ENCODE measurements around the gene MYO1E. TPM values are rescaled to one million over a fixed set of nuclear protein-coding genes. Genes with fewer than 3 reads are reported as not detected.
A peak's percentile ranks its signal among the peaks of the same experiment; 100 is the strongest.

MYO1E gene
- total RNA-seq, 2 experiments from 2014 or later, result 51.0 to 61.0 TPM

DNA sequence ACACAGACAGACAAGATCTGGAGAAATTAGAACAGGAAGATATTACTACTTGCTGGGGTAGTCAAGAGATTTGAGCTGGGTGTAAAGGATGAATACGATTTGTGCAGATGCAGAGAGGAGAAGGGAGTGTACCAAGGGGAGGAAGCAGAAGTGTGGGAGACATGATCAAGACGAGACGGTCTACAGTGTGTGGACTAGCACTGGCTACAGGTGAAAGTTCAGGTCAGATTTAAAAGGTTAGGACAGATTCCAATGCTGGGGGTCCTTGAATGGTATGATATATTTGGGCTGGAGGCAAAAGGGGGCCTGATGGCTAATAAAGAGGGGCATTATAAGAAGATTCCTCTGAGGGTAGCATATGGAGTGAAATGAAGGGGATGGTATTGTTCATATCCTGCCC lies 154.0 kb downstream of the MYO1E start:
- H3K36me3 Mint-ChIP-seq, result no peaks in the 10 kb centered on the region
- H3K4me3 Mint-ChIP-seq, result no peak overlapping the region
- no peaks in the 10 kb centered on the region for H3K4me1 Mint-ChIP-seq
- no peaks in the 10 kb centered on the region for H3K27me3 Mint-ChIP-seq
- no peak overlapping the region for H3K27ac Mint-ChIP-seq
- H3K9me3 Mint-ChIP-seq, result no peaks in the 10 kb centered on the region
- no peak for DNase-seq

DNA sequence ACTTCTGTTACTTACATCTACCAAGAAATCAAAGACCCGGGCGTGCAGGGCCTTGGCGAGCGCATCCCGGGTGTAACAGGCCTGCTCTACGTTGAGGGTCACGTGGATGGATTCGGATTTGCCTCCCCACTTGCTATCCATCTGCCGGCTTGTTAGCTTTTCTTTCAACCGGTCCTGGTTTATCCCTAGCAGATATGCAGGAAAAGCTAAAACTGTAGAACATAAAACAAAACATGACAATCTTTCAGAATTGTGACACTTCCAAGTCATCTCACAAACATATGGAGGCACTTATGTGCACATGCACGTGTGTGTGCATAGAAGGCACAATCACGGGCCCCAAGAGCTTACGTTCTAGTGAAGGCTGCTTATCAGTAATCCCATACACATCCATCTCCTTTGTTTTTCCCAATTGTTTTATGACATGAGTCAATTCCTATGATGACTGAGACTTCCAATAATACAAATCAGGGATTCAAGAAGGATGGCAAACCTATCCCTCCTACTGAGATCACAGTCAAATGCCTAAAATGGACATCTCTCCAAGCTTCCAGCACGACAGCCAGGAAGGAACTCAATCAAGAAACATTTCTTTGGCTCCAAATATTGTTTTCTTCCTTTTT lies 154.7 kb downstream of the MYO1E start:
- Mint-ChIP-seq H3K4me1 (no peaks in the 10 kb centered on the region), H3K27me3 (no peaks in the 10 kb centered on the region), H3K9me3 (no peaks in the 10 kb centered on the region), H3K36me3 (no peaks in the 10 kb centered on the region), H3K27ac (no peak overlapping the region), H3K4me3 (no peak overlapping the region)
- no peak for DNase-seq

DNA sequence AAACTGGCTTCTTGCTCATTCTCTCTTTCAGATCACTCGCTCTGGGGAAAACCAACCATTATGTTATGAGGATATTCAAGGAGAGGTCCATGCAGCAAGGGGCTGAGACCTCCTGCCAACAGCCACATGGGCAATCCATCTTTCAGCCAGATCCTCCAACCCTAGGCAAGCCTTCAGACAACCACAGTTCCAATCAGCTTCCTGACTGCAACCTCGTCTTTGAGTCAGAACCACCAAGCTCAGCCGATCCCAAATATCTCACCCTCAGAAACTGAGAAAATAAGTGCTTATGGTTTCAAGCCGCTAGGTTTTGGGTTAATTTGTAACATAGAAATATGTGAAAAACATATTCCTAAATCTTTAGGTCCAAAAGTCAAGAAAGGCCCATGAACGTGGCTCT lies 155.8 kb downstream of the MYO1E start:
- no peak overlapping the region for H3K27ac Mint-ChIP-seq
- peaks cover under 1% of the 10 kb centered on the region for H3K27me3 Mint-ChIP-seq
- H3K36me3 Mint-ChIP-seq, result no peaks in the 10 kb centered on the region
- no peak overlapping the region for H3K4me3 Mint-ChIP-seq
- DNase-seq, result no peak
- H3K4me1 Mint-ChIP-seq, result no peaks in the 10 kb centered on the region
- H3K9me3 Mint-ChIP-seq, result no peaks in the 10 kb centered on the region

DNA sequence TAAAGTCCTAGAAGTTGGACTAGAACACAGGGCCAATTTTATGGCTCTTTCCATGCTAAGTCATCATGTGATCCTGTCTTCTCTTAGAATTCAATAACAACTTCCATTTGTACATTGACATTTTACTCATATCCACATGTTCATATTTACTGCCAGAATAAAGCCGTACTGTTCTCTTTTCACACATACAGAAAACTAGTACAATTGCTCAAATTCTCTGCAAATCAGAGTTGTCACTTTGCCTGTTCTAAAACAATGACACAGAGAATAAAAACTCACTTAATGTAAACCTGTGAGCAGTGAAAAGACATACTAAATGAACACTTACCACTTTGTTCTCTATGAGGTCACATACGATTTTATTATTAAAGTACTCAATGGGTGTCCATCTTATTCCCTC lies 162.5 kb downstream of the MYO1E start:
- H3K9me3 Mint-ChIP-seq, result no peaks in the 10 kb centered on the region
- no peak overlapping the region for H3K4me3 Mint-ChIP-seq
- DNase-seq, result no peak
- H3K36me3 Mint-ChIP-seq, result peaks cover 7% of the 10 kb centered on the region
- H3K27ac Mint-ChIP-seq, result no peak overlapping the region
- peaks cover 4% of the 10 kb centered on the region for H3K27me3 Mint-ChIP-seq
- no peaks in the 10 kb centered on the region for H3K4me1 Mint-ChIP-seq

- peaks cover 4% of the 10 kb centered on the region for H3K27me3 Mint-ChIP-seq
- no peaks in the 10 kb centered on the region for H3K4me1 Mint-ChIP-seq
- no peak for DNase-seq
- no peak overlapping the region for H3K4me3 Mint-ChIP-seq
- H3K9me3 Mint-ChIP-seq, result no peaks in the 10 kb centered on the region
- peaks cover 7% of the 10 kb centered on the region for H3K36me3 Mint-ChIP-seq
- no peak overlapping the region for H3K27ac Mint-ChIP-seq
Measured at GRCh38 chr15:59208613-59209249, 163.9 kb downstream of the MYO1E start.

DNA sequence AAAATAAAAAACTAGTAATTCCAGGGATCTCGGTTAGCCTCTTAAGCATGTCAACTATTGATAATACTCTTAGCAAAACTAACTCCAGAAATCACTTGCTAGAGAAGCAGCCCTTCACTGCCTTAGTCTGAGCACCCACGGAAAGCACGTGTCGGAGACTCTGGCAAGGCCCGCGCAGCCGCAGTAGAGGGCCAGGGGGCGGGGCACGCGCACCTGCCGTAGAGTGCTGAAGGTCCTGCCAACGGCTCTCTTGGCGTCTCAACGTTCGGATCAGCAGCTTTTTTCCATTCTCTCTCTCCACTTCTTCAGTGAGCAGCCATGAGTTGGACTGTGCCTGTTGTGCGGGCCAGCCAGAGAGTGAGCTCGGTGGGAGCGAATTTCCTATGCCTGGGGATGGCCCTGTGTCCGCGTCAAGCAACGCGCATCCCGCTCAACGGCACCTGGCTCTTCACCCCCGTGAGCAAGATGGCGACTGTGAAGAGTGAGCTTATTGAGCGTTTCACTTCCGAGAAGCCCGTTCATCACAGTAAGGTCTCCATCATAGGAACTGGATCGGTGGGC lies 166.0 kb downstream of the MYO1E start, which contains the start of gene LDHAL6B:
Gene LDHAL6B, plus strand, starts transcription at position 221 of the 561 bp plus-strand sequence. Its CDS starts 98 bp downstream, at position 319.
- Mint-ChIP-seq H3K27me3 (peaks cover under 1% of the 10 kb centered on the region), H3K4me1 (no peaks in the 10 kb centered on the region), H3K27ac (no peak within 1 kb of the TSS), H3K36me3 (peaks cover 7% of the 10 kb centered on the region), H3K9me3 (no peaks in the 10 kb centered on the region), H3K4me3 (no peak within 1 kb of the TSS)
- no peak for DNase-seq

- no peak overlapping the region for H3K27ac Mint-ChIP-seq
- DNase-seq, result no peak
- H3K9me3 Mint-ChIP-seq, result no peaks in the 10 kb centered on the region
- H3K4me1 Mint-ChIP-seq, result no peaks in the 10 kb centered on the region
- no peaks in the 10 kb centered on the region for H3K27me3 Mint-ChIP-seq
- no peak overlapping the region for H3K4me3 Mint-ChIP-seq
- peaks cover 7% of the 10 kb centered on the region for H3K36me3 Mint-ChIP-seq
Measured at GRCh38 chr15:59205839-59206622, 166.6 kb downstream of the MYO1E start.

- H3K4me3 Mint-ChIP-seq, result no peak overlapping the region
- peaks cover 7% of the 10 kb centered on the region for H3K36me3 Mint-ChIP-seq
- no peak overlapping the region for H3K27ac Mint-ChIP-seq
- DNase-seq, result no peak
- no peaks in the 10 kb centered on the region for H3K27me3 Mint-ChIP-seq
- H3K4me1 Mint-ChIP-seq, result no peaks in the 10 kb centered on the region
- no peaks in the 10 kb centered on the region for H3K9me3 Mint-ChIP-seq
Measured at GRCh38 chr15:59203657-59204056, 169.0 kb downstream of the MYO1E start.

DNA sequence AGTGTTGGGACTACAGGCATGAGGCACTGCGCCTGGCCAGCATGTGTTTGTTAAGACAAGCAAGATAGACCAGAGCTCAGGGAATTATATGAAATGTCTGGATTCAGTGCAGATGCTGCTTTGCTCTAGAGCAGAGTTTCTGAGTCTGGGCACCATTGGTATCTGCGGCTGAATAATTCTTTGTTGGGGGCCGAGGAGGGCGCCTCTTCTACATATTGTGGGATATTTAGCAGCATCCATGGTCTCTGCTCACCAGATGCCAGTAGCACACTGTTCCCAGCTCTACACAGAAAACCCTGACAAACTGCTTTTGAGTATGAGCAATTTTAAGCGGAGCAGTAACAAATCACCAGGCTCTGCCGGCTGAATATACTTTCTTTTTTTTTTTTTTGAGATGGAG lies 169.7 kb downstream of the MYO1E start:
- no peaks in the 10 kb centered on the region for H3K9me3 Mint-ChIP-seq
- DNase-seq, result no peak
- no peak overlapping the region for H3K27ac Mint-ChIP-seq
- no peaks in the 10 kb centered on the region for H3K4me1 Mint-ChIP-seq
- peaks cover 7% of the 10 kb centered on the region for H3K36me3 Mint-ChIP-seq
- H3K27me3 Mint-ChIP-seq, result no peaks in the 10 kb centered on the region
- no peak overlapping the region for H3K4me3 Mint-ChIP-seq

- peaks cover 4% of the 10 kb centered on the region for H3K4me1 Mint-ChIP-seq
- no peak overlapping the region for H3K4me3 Mint-ChIP-seq
- H3K9me3 Mint-ChIP-seq, result no peaks in the 10 kb centered on the region
- no peaks in the 10 kb centered on the region for H3K36me3 Mint-ChIP-seq
- H3K27ac Mint-ChIP-seq, result no peak overlapping the region
- H3K27me3 Mint-ChIP-seq, result no peaks in the 10 kb centered on the region
- DNase-seq, result no peak
Measured at GRCh38 chr15:59200560-59200959, 172.1 kb downstream of the MYO1E start.

DNA sequence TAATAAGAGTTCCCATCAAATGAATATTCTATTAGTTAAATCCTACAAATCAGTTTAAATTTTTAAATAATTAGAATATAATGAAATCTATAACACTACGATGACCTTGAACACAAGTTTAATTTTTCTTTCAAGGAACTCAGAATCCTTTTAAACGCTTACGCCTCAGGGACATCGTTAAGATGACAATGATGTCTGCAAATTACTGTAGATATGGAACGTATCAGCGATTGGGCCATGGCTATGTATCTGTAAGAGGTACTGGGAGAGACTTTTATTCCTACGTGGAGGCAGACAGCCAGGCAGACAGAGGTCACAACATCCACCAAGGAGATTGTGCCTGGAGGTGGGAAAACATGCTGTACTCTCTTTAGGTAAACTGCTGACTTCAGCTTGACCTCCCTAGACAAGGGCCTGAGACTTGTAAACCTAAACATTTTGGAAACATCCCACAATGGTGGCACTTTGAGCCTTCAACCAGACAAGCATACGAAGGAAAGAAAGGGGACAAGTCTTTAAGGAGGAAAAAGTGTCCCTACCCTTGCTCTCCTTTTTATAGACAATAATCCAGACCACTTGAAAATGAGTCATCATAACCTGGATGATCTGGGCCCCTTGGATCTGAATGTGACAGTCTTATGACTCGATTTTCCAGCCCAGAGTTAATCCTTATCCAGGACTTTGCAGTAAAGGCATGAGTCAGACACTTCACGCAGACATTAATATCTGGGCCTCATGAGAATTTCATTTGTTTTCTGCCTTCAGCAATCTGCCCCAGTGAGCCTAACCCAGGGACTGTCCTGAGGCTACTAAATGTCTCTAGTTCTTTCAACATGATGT lies 172.8 kb downstream of the MYO1E start:
- Mint-ChIP-seq H3K27ac (no peak overlapping the region), H3K27me3 (no peaks in the 10 kb centered on the region), H3K9me3 (no peaks in the 10 kb centered on the region), H3K4me3 (no peak overlapping the region), H3K4me1 (peaks cover 6% of the 10 kb centered on the region), H3K36me3 (no peaks in the 10 kb centered on the region)
- DNase-seq, result no peak

GRCh38 chr15:59197454-59197853 lies 175.2 kb downstream of the MYO1E start:
- no peak overlapping the region for H3K4me3 Mint-ChIP-seq
- H3K27me3 Mint-ChIP-seq, result no peaks in the 10 kb centered on the region

DNA sequence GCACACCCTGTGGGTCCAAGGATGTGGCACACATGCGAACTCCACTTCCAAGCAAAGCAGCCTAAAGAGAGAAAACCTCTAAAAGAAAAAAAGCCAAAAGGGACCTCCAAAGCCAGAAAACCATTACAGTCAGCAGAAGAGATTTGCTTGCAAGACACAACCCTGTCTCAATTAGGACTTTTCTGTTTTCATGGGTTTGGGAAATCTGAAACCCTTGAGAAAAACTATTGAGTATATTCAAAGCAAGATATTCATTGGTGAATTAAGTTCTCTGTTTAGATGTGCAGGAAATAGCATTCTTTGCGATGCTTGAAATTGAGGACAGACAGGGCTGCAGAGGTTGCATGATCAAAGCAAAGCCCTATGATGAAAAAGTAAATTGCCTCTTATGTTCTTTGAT lies 176.3 kb downstream of the MYO1E start:
- Mint-ChIP-seq H3K4me3 (no peak overlapping the region), H3K4me1 (peaks cover 6% of the 10 kb centered on the region), H3K9me3 (no peaks in the 10 kb centered on the region), H3K27ac (no peak overlapping the region), H3K36me3 (no peaks in the 10 kb centered on the region), H3K27me3 (no peaks in the 10 kb centered on the region)
- DNase-seq, result no peak

More at GRCh38 chr15:59197454-59197853, 175.2 kb downstream of the MYO1E start:
- H3K27ac Mint-ChIP-seq, result no peak overlapping the region
- H3K36me3 Mint-ChIP-seq, result no peaks in the 10 kb centered on the region
- H3K9me3 Mint-ChIP-seq, result no peaks in the 10 kb centered on the region
- peaks cover 6% of the 10 kb centered on the region for H3K4me1 Mint-ChIP-seq
- no peak for DNase-seq

GRCh38 chr15:59194639-59195325 lies 177.9 kb downstream of the MYO1E start:
- Mint-ChIP-seq H3K4me1 (peaks cover 6% of the 10 kb centered on the region), H3K27me3 (no peaks in the 10 kb centered on the region), H3K4me3 (no peak overlapping the region), H3K36me3 (peaks cover 1% of the 10 kb centered on the region), H3K27ac (peak overlapping the region; percentile 6), H3K9me3 (no peaks in the 10 kb centered on the region)
- DNase-seq, result no peak
